Neural crest cell (in vitro differentiated cells): ENCODE data around the gene PTPRG. TPM values are rescaled to one million over a fixed set of nuclear protein-coding genes. Genes with fewer than 3 reads are reported as not detected.

Experiments used
- DNase-seq: peaks from one replicate; pipeline ENCODE4 v3.0.0; 2021; ENCODE audit warnings: low read depth, mixed read lengths, low spot score
- H3K27ac Mint-ChIP-seq: one replicate; pipeline ENCODE4 v1.8.0; 2021; ENCODE audit warnings: mild to moderate bottlenecking, mixed read lengths; ENCODE audit not compliant: unreplicated experiment
- H3K27me3 Mint-ChIP-seq: 2 replicates; pipeline ENCODE4 v1.8.0; 2021; ENCODE audit warnings: low read depth, mild to moderate bottlenecking, mixed read lengths
- H3K36me3 Mint-ChIP-seq: 2 replicates; pipeline ENCODE4 v1.8.0; 2021; ENCODE audit warnings: low read depth, mild to moderate bottlenecking, mixed read lengths
- H3K4me1 Mint-ChIP-seq: 2 replicates; pipeline ENCODE4 v1.8.0; 2021; ENCODE audit warnings: mixed read lengths
- H3K4me3 Mint-ChIP-seq: one replicate; pipeline ENCODE4 v1.8.0; 2021; ENCODE audit warnings: mild to moderate bottlenecking, mixed read lengths
- H3K9me3 Mint-ChIP-seq: 2 replicates; pipeline ENCODE4 v1.8.0; 2021; ENCODE audit warnings: mixed read lengths
- total RNA-seq: library from RNA; stranded (reverse); gene quantifications from 2 replicates; pipeline ENCODE4 v1.2.1, GENCODE V29; 2021
- TF ChIP-seq, protein P1 (sequence below): fragments of 200-600 bp; sonication (generic); conservative IDR thresholded peaks from 2 replicates; pipeline ENCODE4 v1.5.0; 2021; ENCODE audit warnings: antibody characterized with exemption, mild to moderate bottlenecking

PTPRG gene
- total RNA-seq, 1 donor from 2014 or later, result 41.2 TPM

DNA sequence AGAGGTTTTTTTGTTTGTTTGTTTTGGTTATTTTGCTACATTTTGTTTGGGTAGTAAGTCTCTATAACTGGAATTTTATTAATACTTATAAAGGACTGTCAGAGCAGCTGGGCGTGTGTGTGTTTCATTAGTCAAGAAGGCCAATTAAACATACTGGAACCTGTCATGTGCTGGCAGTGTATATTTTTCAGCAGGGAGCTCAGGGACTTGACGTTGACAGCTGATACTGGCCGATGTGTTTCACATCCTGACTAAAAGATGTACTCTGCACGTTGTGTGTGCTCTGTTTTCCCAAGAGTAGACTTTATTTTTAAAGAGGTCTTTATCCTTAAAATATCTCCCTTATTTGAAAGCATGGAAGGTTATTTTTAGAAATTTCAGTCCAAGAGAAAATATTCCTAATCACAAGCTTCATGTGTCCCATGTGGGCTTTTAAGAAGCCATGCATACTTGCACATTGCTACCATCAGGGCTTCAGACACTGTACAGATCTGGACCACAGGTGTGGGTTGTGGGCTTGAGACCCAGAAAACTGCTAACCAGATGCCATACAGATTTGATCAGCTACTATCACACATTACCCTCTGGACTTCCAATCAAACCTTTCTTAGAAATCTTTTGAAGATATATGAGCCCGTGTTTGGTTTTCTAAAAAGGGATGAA, 676.0 kb downstream of the PTPRG start:
- no peaks in the 10 kb centered on the region for H3K36me3 Mint-ChIP-seq
- no peak for DNase-seq
- TF ChIP-seq, protein P1, sequence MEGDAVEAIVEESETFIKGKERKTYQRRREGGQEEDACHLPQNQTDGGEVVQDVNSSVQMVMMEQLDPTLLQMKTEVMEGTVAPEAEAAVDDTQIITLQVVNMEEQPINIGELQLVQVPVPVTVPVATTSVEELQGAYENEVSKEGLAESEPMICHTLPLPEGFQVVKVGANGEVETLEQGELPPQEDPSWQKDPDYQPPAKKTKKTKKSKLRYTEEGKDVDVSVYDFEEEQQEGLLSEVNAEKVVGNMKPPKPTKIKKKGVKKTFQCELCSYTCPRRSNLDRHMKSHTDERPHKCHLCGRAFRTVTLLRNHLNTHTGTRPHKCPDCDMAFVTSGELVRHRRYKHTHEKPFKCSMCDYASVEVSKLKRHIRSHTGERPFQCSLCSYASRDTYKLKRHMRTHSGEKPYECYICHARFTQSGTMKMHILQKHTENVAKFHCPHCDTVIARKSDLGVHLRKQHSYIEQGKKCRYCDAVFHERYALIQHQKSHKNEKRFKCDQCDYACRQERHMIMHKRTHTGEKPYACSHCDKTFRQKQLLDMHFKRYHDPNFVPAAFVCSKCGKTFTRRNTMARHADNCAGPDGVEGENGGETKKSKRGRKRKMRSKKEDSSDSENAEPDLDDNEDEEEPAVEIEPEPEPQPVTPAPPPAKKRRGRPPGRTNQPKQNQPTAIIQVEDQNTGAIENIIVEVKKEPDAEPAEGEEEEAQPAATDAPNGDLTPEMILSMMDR, result no peak
- H3K27me3 Mint-ChIP-seq, result no peaks in the 10 kb centered on the region
- no peaks in the 10 kb centered on the region for H3K9me3 Mint-ChIP-seq
- H3K4me3 Mint-ChIP-seq, result no peak overlapping the region
- no peak overlapping the region for H3K27ac Mint-ChIP-seq
- H3K4me1 Mint-ChIP-seq, result peaks cover 35% of the 10 kb centered on the region

DNA sequence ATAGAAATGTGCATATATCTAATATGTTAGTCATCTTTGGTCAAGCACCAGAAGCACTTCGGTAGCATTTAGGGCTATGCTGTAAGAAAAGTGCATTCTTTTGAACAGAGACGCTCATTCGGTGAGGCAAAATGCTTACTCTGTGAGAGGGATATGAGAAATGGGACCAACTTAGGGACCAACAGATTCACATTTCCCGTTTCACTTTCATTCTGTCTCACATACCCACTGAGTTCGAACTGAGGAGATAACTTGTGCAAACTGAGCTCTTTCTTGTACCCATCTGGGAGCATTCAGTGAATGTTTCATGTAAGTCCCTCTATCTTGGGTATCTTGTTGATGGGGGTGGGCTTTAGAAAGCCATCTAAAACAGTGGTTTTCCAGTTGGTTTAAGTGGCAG, 676.6 kb downstream of the PTPRG start:
- Mint-ChIP-seq H3K27me3 (no peaks in the 10 kb centered on the region), H3K27ac (no peak overlapping the region), H3K9me3 (no peaks in the 10 kb centered on the region), H3K36me3 (no peaks in the 10 kb centered on the region), H3K4me3 (no peak overlapping the region), H3K4me1 (peaks cover 41% of the 10 kb centered on the region)
- TF ChIP-seq, protein P1, result no peak
- DNase-seq, result no peak

GRCh38 chr3:62238431-62238830, 677.1 kb downstream of the PTPRG start:
- Mint-ChIP-seq H3K4me3 (no peak overlapping the region), H3K9me3 (no peaks in the 10 kb centered on the region), H3K27ac (no peak overlapping the region), H3K36me3 (no peaks in the 10 kb centered on the region), H3K27me3 (no peaks in the 10 kb centered on the region), H3K4me1 (peaks cover 42% of the 10 kb centered on the region)
- no peak for DNase-seq
- TF ChIP-seq, protein P1, result no peak

- Mint-ChIP-seq H3K36me3 (no peaks in the 10 kb centered on the region), H3K9me3 (no peaks in the 10 kb centered on the region), H3K4me1 (peaks cover 49% of the 10 kb centered on the region), H3K4me3 (no peak overlapping the region), H3K27ac (no peak overlapping the region), H3K27me3 (no peaks in the 10 kb centered on the region)
- DNase-seq, result no peak
- TF ChIP-seq, protein P1, result no peak
These were observed 679.9 kb downstream of the PTPRG start for GRCh38 chr3:62241279-62241678.

DNA sequence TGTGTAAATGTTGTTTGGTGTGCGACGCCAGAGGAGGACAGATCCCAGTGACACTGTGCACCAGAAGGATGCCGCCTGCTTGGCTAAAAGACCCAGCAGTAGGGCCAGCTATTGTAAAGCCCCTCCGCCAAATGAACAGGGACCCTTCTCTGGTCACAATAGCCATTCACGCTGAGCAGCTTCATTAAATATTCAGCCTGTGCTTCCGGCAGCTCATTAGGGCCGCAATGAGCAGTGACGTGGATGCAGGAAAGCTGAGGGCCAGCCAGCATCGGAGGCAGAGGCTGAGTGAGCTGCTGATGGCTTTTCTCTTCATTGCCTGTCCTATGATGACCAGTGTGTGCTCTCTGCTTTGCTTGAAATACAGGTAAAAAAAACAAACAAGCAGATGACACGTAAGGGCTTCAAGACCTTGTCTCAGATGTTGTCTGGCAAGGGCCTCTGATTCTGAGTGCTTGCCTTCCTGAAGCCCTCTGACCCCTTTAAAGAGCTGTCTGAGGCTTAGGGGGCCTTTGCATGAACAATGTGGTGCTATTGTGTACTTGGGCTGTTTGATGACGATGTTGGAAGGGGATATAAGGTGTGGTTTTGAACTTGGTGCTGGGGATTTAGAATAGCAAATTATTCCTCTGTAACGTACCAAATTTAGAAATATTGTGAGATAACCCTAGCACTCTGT, 681.6 kb downstream of the PTPRG start:
- DNase-seq, result peak; percentile 30
- peak overlapping the region; percentile 35 for H3K4me3 Mint-ChIP-seq
- peak overlapping the region; percentile 48 for H3K27ac Mint-ChIP-seq
- TF ChIP-seq, protein P1, result no peak
- H3K4me1 Mint-ChIP-seq, result peaks cover 57% of the 10 kb centered on the region
- no peaks in the 10 kb centered on the region for H3K27me3 Mint-ChIP-seq
- no peaks in the 10 kb centered on the region for H3K9me3 Mint-ChIP-seq
- H3K36me3 Mint-ChIP-seq, result no peaks in the 10 kb centered on the region
